ENCODE results near the gene SOWAHA.

SOWAHA gene

DNA sequence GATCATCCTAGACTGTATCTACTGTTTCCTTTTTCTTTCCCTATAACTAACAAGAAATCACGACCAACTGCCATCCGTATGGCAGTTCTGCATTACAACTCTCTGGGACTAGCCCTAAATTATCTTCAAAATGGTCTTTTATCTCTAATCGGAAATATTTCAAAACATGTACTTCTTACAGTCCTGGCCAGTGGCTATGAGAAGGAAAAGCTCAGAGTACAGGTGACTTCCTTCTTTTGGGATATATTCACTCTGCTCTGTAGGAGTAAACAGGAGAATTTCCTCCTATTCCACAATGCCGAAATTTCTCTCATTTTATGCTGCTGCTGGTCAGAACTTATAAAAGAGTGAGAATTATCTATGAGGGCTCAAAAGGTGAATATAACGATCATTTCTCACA lies 34.2 kb upstream of the SOWAHA start:
- Histone ChIP-seq H3K36me3 (ENCODE audit: control insufficient read depth in 1 of 2, insufficient read depth in 2 of 2, low read length in 2 of 2) (no peaks in the 10 kb centered on the region), H3K27me3 (ENCODE audit: low read depth, low read length) (no peaks in the 10 kb centered on the region), H3K4me3 (ENCODE audit: low read depth in 1 of 2, low read length in 2 of 2) (no peak overlapping the region), H3K9me3 (ENCODE audit: control insufficient read depth in 1 of 2, low read length in 2 of 2) (no peaks in the 10 kb centered on the region), H3K27ac (ENCODE audit: low read length) (no peak overlapping the region), H3K4me1 (ENCODE audit: control insufficient read depth in 1 of 2, insufficient read depth in 2 of 2, low read length in 2 of 2) (peaks cover 15 to 22% of the 10 kb centered on the region in 2 donors)

DNA sequence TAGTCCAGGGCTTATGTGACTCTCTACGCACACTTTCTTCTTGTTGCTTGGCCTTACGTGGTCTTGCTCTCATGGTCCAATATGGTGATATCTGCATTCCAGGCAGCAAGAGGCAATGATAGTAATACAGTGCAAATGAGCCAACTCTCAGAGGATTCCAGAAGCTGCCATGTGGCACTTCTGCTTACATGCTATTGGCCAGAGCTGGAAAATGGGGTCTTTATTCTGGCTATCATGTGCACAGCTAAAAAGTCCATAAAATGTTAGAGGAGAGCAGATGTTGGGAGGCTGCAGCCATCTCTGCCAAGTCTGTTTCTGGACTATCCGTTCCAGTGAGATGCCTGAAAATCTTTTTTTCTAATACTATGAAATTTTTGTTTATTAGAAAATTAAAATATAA lies 33.1 kb upstream of the SOWAHA start:
- H3K9me3 ChIP-seq (ENCODE audit: control insufficient read depth in 1 of 2, low read length in 2 of 2), result no peaks in the 10 kb centered on the region
- no peak overlapping the region for H3K27ac ChIP-seq (ENCODE audit: low read length)
- peaks cover 14 to 15% of the 10 kb centered on the region in 2 donors for H3K4me1 ChIP-seq (ENCODE audit: control insufficient read depth in 1 of 2, insufficient read depth in 2 of 2, low read length in 2 of 2)
- no peaks in the 10 kb centered on the region for H3K36me3 ChIP-seq (ENCODE audit: control insufficient read depth in 1 of 2, insufficient read depth in 2 of 2, low read length in 2 of 2)
- no peaks in the 10 kb centered on the region for H3K27me3 ChIP-seq (ENCODE audit: low read depth, low read length)
- no peak overlapping the region for H3K4me3 ChIP-seq (ENCODE audit: low read depth in 1 of 2, low read length in 2 of 2)

DNA sequence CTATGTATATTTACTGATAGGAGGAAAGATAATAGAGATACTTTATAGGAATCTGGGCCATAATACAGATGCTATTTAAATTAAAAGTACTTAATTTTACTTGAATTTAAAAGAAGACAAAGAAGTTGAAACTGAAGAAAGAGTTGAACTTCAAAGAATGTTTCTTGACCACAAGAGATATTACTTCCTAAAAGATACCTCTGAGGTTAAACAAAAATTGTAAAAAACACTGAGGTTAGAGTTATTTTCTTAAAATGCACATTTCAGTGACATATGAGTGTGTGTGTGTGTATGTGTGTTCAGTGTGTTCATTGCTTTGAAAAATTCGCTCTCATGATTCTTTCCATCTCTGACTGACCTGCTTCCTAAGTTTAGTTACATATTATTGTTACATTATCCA lies 32.5 kb upstream of the SOWAHA start:
- no peaks in the 10 kb centered on the region for H3K27me3 ChIP-seq (ENCODE audit: low read depth, low read length)
- H3K9me3 ChIP-seq (ENCODE audit: control insufficient read depth in 1 of 2, low read length in 2 of 2), result no peaks in the 10 kb centered on the region
- H3K4me1 ChIP-seq (ENCODE audit: control insufficient read depth in 1 of 2, insufficient read depth in 2 of 2, low read length in 2 of 2), result peaks cover 9 to 10% of the 10 kb centered on the region in 2 donors
- no peaks in the 10 kb centered on the region for H3K36me3 ChIP-seq (ENCODE audit: control insufficient read depth in 1 of 2, insufficient read depth in 2 of 2, low read length in 2 of 2)
- no peak overlapping the region for H3K27ac ChIP-seq (ENCODE audit: low read length)
- H3K4me3 ChIP-seq (ENCODE audit: low read depth in 1 of 2, low read length in 2 of 2), result no peak overlapping the region

DNA sequence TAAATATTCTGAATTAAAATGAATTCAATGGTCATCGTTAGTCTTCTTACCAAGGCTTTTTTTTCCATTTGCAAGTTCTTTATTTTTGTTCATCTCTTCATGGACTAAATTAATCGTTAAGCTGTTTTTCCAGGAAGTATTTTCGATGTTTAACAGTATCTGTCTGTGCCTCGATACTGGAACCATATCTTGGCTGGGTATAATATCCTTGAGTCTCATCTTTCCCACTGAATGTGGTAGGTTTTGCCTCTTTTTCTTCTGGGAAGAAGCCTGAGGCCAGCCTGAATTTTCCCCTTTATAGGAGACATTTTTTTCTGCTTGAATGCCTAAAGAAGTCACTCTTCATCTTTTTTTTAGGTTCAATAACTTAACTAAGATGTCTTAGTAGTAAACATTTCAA lies 32.1 kb upstream of the SOWAHA start:
- H3K27ac ChIP-seq (ENCODE audit: low read length), result no peak overlapping the region
- peaks cover 5 to 8% of the 10 kb centered on the region in 2 donors for H3K4me1 ChIP-seq (ENCODE audit: control insufficient read depth in 1 of 2, insufficient read depth in 2 of 2, low read length in 2 of 2)

DNA sequence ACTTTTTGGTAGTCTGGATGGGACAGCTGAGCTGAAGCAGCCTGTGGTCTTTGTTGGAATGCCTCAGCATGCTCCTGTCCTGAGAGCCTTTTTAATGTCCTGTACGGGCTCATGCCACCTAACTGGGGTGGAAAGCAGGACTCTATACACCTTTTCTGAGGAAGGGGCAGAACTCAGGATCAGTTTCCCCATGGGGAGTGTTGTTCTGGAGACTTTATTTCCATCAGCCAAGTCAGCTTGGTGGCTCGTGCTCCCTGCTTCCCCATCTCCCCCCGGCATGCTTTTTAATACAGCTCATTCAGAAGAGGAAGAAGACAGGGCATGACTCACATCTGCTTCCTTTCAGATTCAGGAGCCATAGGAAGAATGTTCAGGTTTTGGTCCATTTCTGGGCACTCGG lies 31.0 kb upstream of the SOWAHA start:
- no peak overlapping the region for H3K27ac ChIP-seq (ENCODE audit: low read length)
- no peaks in the 10 kb centered on the region for H3K9me3 ChIP-seq (ENCODE audit: control insufficient read depth in 1 of 2, low read length in 2 of 2)
- no peaks in the 10 kb centered on the region for H3K36me3 ChIP-seq (ENCODE audit: control insufficient read depth in 1 of 2, insufficient read depth in 2 of 2, low read length in 2 of 2)
- no peak overlapping the region for H3K4me3 ChIP-seq (ENCODE audit: low read depth in 1 of 2, low read length in 2 of 2)
- no peaks in the 10 kb centered on the region for H3K27me3 ChIP-seq (ENCODE audit: low read depth, low read length)
- peaks cover 5 to 8% of the 10 kb centered on the region in 2 donors for H3K4me1 ChIP-seq (ENCODE audit: control insufficient read depth in 1 of 2, insufficient read depth in 2 of 2, low read length in 2 of 2)

More for the DNA sequence above, 32.1 kb upstream of the SOWAHA start:
- H3K36me3 ChIP-seq (ENCODE audit: control insufficient read depth in 1 of 2, insufficient read depth in 2 of 2, low read length in 2 of 2), result no peaks in the 10 kb centered on the region
- no peaks in the 10 kb centered on the region for H3K9me3 ChIP-seq (ENCODE audit: control insufficient read depth in 1 of 2, low read length in 2 of 2)
- H3K27me3 ChIP-seq (ENCODE audit: low read depth, low read length), result no peaks in the 10 kb centered on the region
- no peak overlapping the region for H3K4me3 ChIP-seq (ENCODE audit: low read depth in 1 of 2, low read length in 2 of 2)

DNA sequence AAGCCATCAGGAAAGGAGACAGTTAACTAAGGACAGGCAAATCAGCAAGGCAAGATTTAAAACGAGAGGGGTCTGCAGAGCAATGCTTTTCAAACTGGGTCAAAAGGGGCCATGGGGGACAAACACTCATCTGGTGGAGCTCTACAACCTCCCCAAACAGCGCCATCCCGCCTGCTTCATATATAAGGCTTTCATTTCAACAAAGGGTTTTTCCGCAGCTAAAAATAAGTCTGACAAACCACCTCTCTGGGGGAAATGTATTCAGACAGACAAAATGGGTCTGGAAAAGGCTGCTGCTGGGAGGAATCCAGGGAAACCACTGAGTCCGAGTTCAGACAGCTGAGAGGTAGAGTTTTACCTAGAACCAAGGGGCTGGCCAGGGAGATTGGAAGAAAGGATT lies 27.7 kb upstream of the SOWAHA start:
- Histone ChIP-seq H3K27ac (ENCODE audit: low read length) (no peak overlapping the region), H3K9me3 (ENCODE audit: control insufficient read depth in 1 of 2, low read length in 2 of 2) (no peaks in the 10 kb centered on the region), H3K4me3 (ENCODE audit: low read depth in 1 of 2, low read length in 2 of 2) (no peak overlapping the region), H3K27me3 (ENCODE audit: low read depth, low read length) (no peaks in the 10 kb centered on the region), H3K4me1 (ENCODE audit: control insufficient read depth in 1 of 2, insufficient read depth in 2 of 2, low read length in 2 of 2) (no peaks in the 10 kb centered on the region), H3K36me3 (ENCODE audit: control insufficient read depth in 1 of 2, insufficient read depth in 2 of 2, low read length in 2 of 2) (no peaks in the 10 kb centered on the region)

DNA sequence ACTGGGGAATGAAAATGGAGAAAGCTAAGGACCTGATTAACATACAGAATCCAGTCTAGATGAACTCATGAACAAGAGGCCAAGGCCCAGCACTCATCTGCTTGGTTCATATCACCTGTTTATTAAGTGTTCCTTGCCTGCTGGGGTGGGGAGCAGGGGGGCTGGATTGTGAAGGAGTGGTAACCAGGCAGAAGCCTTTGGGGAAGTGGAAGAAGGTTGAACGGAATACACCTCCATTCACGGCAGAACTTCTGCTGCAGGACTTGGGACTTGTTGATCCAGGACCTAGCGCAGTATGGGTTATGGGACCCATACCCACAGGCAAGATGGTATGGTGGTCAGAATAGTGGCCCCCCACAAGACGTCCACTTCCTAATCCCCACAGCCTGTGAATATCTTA lies 27.2 kb upstream of the SOWAHA start:
- no peak overlapping the region for H3K27ac ChIP-seq (ENCODE audit: low read length)

DNA sequence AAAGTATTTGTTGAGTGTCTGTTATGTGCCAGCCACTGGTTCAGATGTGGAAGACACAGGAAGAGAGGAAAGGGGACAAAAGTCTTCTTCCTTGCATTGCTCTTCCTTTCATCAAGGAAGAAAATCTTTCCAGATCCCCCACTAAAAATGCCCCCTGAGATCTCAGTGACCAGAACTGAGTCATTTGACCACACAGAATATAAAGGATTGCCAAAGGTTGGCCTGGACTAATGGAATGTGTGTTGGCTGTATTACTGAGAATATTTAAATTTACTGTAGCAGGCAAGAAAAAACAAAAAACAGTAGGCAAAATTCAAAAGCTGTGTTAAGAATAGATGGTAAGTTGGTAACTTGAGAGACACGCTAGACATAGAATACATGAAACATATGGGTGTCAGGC lies 26.0 kb upstream of the SOWAHA start:
- no peaks in the 10 kb centered on the region for H3K9me3 ChIP-seq (ENCODE audit: control insufficient read depth in 1 of 2, low read length in 2 of 2)

More for the DNA sequence above, 27.2 kb upstream of the SOWAHA start:
- Histone ChIP-seq H3K4me3 (ENCODE audit: low read depth in 1 of 2, low read length in 2 of 2) (no peak overlapping the region), H3K4me1 (ENCODE audit: control insufficient read depth in 1 of 2, insufficient read depth in 2 of 2, low read length in 2 of 2) (no peaks in the 10 kb centered on the region), H3K36me3 (ENCODE audit: control insufficient read depth in 1 of 2, insufficient read depth in 2 of 2, low read length in 2 of 2) (no peaks in the 10 kb centered on the region), H3K27me3 (ENCODE audit: low read depth, low read length) (no peaks in the 10 kb centered on the region), H3K9me3 (ENCODE audit: control insufficient read depth in 1 of 2, low read length in 2 of 2) (no peaks in the 10 kb centered on the region)

DNA sequence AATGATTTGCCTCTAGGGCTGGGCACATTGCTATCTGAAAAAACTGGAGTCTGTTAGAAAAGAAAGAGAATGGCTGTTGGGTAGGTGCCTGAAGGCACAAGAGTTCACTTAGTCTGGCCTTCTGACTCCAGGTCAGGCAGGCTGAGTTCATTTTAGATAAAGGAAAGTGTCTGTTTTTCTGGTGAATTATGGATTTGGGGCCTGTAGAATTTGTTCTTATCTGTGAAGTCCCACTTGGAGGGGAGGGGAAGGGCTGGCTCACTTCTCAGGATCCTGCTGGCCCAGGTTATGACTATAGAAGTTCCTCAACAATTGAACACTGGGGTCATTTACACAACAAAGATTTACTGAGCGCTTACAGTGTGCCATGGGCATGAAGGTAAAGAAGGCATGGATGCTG lies 24.6 kb upstream of the SOWAHA start:
- no peaks in the 10 kb centered on the region for H3K9me3 ChIP-seq (ENCODE audit: control insufficient read depth in 1 of 2, low read length in 2 of 2)
- no peak overlapping the region for H3K27ac ChIP-seq (ENCODE audit: low read length)
- no peaks in the 10 kb centered on the region for H3K27me3 ChIP-seq (ENCODE audit: low read depth, low read length)
- H3K4me1 ChIP-seq (ENCODE audit: control insufficient read depth in 1 of 2, insufficient read depth in 2 of 2, low read length in 2 of 2), result no peaks in the 10 kb centered on the region
- H3K36me3 ChIP-seq (ENCODE audit: control insufficient read depth in 1 of 2, insufficient read depth in 2 of 2, low read length in 2 of 2), result no peaks in the 10 kb centered on the region
- H3K4me3 ChIP-seq (ENCODE audit: low read depth in 1 of 2, low read length in 2 of 2), result no peak overlapping the region

More for the DNA sequence above, 26.0 kb upstream of the SOWAHA start:
- H3K4me3 ChIP-seq (ENCODE audit: low read depth in 1 of 2, low read length in 2 of 2), result no peak overlapping the region
- H3K27me3 ChIP-seq (ENCODE audit: low read depth, low read length), result no peaks in the 10 kb centered on the region
- H3K36me3 ChIP-seq (ENCODE audit: control insufficient read depth in 1 of 2, insufficient read depth in 2 of 2, low read length in 2 of 2), result no peaks in the 10 kb centered on the region
- no peaks in the 10 kb centered on the region for H3K4me1 ChIP-seq (ENCODE audit: control insufficient read depth in 1 of 2, insufficient read depth in 2 of 2, low read length in 2 of 2)
- H3K27ac ChIP-seq (ENCODE audit: low read length), result no peak overlapping the region

DNA sequence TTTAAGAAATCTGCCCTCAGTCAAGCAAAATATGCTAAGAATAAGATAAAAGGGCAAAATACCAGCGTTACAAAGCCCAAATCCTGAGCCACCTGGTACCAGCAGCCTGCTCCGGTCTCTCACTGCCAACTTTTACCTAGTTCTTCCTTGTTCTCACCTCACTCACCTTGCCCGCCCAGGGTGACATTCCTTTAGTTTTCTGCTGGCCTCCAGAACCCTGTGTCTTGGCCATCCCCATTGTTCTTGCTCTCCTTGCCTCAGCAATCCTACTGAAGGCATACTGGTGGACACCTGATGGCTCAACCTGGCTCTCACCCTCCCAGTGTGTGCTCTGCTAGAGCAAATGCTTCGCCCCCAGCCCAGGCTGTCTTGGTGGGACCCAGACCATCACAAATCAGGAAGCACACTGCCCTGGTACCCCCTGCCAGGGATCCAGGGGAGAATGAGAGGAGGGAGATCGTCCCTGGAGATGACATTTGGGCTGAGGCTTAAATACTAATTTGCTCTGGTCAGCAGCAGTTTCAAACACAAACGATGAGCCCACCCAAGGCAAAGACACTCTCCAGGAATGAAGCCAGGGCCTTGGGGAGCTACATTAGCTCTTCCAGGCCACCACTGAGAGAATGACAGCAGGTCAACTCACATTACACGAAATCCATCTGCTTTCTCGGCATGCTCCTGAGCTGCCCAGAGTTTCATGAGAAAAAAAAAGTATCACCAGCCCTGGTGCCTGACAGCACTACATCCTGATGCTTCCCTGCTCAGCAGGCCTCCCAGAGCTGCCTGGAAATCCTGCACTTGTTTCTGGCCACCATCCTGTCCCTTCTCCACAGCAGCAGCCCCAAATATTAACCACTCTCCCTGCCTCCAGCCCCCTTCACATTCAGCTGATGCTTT lies 23.9 kb upstream of the SOWAHA start:
- no peaks in the 10 kb centered on the region for H3K27me3 ChIP-seq (ENCODE audit: low read depth, low read length)
- H3K9me3 ChIP-seq (ENCODE audit: control insufficient read depth in 1 of 2, low read length in 2 of 2), result no peaks in the 10 kb centered on the region
- H3K4me1 ChIP-seq (ENCODE audit: control insufficient read depth in 1 of 2, insufficient read depth in 2 of 2, low read length in 2 of 2), result no peaks in the 10 kb centered on the region
- no peaks in the 10 kb centered on the region for H3K36me3 ChIP-seq (ENCODE audit: control insufficient read depth in 1 of 2, insufficient read depth in 2 of 2, low read length in 2 of 2)
- no peak overlapping the region for H3K27ac ChIP-seq (ENCODE audit: low read length)
- no peak overlapping the region for H3K4me3 ChIP-seq (ENCODE audit: low read depth in 1 of 2, low read length in 2 of 2)

DNA sequence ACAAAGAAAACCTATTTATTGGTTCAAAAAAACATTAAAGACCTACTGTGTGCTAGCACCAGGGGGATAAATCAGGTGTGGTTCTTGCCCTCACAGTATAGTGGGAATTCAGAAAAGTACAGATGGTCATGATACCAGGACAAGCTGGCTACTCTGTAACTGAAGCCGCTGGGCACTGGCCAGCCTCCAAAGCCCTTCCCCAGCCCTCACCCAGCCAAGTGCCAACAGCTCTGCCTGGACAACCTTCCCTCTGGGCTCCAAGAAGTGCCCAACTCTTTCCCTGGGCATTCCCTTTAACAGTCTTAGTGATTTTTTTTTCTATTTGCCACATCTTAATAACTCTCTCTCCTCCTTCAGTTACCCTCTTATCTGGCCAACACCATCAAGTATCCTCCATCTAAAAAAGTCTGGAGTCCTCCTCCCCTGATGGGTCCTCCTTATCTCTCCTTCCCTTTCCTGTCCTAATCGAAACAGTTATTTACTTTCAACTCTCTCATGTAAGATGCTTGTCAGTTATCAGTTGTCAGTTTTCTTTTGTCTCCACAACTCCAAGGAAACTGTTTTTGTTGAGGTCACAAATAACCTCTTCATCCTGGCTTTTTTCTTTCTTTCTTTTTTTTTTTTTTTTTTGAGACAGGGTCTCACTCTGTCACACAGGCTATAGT lies 22.8 kb upstream of the SOWAHA start:
- H3K4me1 ChIP-seq (ENCODE audit: control insufficient read depth in 1 of 2, insufficient read depth in 2 of 2, low read length in 2 of 2), result no peaks in the 10 kb centered on the region
- H3K36me3 ChIP-seq (ENCODE audit: control insufficient read depth in 1 of 2, insufficient read depth in 2 of 2, low read length in 2 of 2), result no peaks in the 10 kb centered on the region
- H3K27ac ChIP-seq (ENCODE audit: low read length), result no peak overlapping the region
- no peak overlapping the region for H3K4me3 ChIP-seq (ENCODE audit: low read depth in 1 of 2, low read length in 2 of 2)
- H3K27me3 ChIP-seq (ENCODE audit: low read depth, low read length), result no peaks in the 10 kb centered on the region
- no peaks in the 10 kb centered on the region for H3K9me3 ChIP-seq (ENCODE audit: control insufficient read depth in 1 of 2, low read length in 2 of 2)
